Esophagus squamous epithelium (tissue), 5 donors: ENCODE measurements around the gene GATB. TPM values are rescaled to one million over a fixed set of nuclear protein-coding genes. Genes with fewer than 3 reads are reported as not detected.

Source experiments
- DNase-seq: peaks from one replicate; lab custom pipeline; 2025; lab: John Stamatoyannopoulos, UW
- H3K27ac ChIP-seq, 4 donors: fragments of 200-600 bp; sonication (generic); one replicate each; pipeline ENCODE4 v1.5.1; 2016 to 2019; ENCODE audit warnings: mild to moderate bottlenecking in 1 of 4
- H3K27me3 ChIP-seq, 4 donors: fragments of 200-600 bp; sonication (generic); 1 replicate in 3 of 4; 2 replicates in 1 of 4; pipeline versions ENCODE4 v1.5.1 to v1.6.0; 2017 to 2021; ENCODE audit warnings: antibody characterized with exemption in 1 of 4
- H3K36me3 ChIP-seq, 3 donors: fragments of 200-600 bp; sonication (generic); one replicate each; pipeline ENCODE4 v1.5.1; 2016 to 2019
- H3K4me1 ChIP-seq, 3 donors: fragments of 200-600 bp; sonication (generic); one replicate each; pipeline ENCODE4 v1.5.1; 2017 to 2019
- H3K4me3 ChIP-seq, 4 donors: fragments of 200-600 bp; sonication (generic); 1 replicate in 3 of 4; 2 replicates in 1 of 4; pipeline ENCODE4 v1.5.1; 2016 to 2019; ENCODE audit warnings: mild to moderate bottlenecking in 2 of 4, moderate library complexity in 1 of 4
- H3K9me3 ChIP-seq, 3 donors: fragments of 200-600 bp; sonication (generic); one replicate each; pipeline ENCODE4 v1.5.1; 2016 to 2019
- POLR2A ChIP-seq, 4 donors: fragments of 450-650 bp; IDR thresholded peaks; one replicate each; pipeline ENCODE4 v1.6.1; 2017; ENCODE audit warnings: antibody characterized with exemption in 4 of 4, mild to moderate bottlenecking in 4 of 4, moderate library complexity in 3 of 4
- WGBS, 2 donors: methylation state at CpG; one replicate each; pipeline ENCODE4 v1.1.5; 2018; 5-methylcytosine and 5-hydroxymethylcytosine counted together
- intact Hi-C: fragments of 100-400 bp; cut with DNase I; formaldehyde crosslinking; loops from one replicate; pipeline ENCODE4 v1.15.0; 2022
- total RNA-seq, 4 donors: library from RNA; depleted of rRNA; stranded (reverse); fragments of >200 nt; gene quantifications; one replicate each; pipeline ENCODE4 v1.1.0, GENCODE V29; 2016
- TF ChIP-seq, protein P1 (sequence below), 6 experiments: fragments of 450-650 bp in 4 of 6; fragments of 200-600 bp in 2 of 6; sonication (generic) in 2 of 6; IDR thresholded peaks; one replicate each; pipeline ENCODE4 v1.5.1; 2016 to 2019; ENCODE audit warnings: antibody characterized with exemption in 6 of 6, mild to moderate bottlenecking in 4 of 6, moderate library complexity in 4 of 6
- donor health status: DM: yes; HTN: yes; CAD: no.

The GATB gene
- total RNA-seq, 4 donors from 2014 or later = 13.4 to 29.8 (median 24.2) TPM

DNA sequence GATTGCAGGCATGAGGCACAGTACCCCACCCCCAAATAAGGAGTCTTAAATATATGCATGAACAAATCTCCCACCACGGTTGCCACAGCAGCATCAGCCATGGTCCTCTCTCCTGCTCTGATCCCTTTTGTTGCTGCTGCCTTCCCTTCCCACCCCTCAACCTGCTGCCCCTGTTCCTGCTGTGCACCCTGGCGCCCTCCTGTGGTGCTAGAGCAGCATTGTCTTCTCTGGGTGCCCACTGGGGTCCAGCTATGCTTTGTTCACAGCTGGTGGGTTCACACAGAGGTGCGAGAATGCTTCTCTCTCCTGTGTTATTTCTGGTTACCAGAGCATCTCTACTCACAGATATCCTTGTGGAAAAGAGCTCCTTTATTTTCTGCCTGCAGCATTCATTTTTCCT, 116.2 kb downstream of the GATB start:
- intact Hi-C loops = no loop called here
- no peak for DNase-seq

DNA sequence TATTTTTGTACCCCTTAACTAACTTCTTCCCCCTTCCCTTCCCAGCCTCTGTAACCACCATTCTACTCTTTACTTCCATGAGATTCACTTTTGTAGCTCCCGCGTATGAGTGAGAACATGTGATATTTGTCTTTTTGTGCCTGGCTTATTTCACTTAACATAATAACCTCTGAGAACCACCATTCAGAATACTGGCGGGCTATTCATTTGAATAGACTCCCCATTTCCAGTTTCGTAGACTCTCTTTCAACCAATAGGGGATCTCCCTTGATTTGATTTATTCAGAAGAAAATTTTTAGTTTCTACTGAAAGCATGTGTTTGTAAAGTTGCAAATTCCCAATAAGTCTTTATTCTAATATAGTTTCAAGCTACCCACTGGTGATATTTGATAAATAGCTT, 117.2 kb downstream of the GATB start:
- intact Hi-C loops = no loop called here
- peaks cover 0 to 31% (median 0%) of the 10 kb centered on the region in 3 donors for H3K36me3 ChIP-seq
- 83 to 91% methylated on average over 4 of the region's 4 CpGs for WGBS, 2 donors
- no peak overlapping the region for H3K27ac ChIP-seq
- no peak for DNase-seq
- TF ChIP-seq, protein P1, sequence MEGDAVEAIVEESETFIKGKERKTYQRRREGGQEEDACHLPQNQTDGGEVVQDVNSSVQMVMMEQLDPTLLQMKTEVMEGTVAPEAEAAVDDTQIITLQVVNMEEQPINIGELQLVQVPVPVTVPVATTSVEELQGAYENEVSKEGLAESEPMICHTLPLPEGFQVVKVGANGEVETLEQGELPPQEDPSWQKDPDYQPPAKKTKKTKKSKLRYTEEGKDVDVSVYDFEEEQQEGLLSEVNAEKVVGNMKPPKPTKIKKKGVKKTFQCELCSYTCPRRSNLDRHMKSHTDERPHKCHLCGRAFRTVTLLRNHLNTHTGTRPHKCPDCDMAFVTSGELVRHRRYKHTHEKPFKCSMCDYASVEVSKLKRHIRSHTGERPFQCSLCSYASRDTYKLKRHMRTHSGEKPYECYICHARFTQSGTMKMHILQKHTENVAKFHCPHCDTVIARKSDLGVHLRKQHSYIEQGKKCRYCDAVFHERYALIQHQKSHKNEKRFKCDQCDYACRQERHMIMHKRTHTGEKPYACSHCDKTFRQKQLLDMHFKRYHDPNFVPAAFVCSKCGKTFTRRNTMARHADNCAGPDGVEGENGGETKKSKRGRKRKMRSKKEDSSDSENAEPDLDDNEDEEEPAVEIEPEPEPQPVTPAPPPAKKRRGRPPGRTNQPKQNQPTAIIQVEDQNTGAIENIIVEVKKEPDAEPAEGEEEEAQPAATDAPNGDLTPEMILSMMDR (IDR thresholded peaks at IDR 0.05) = no peak
- no peak for TF ChIP-seq POLR2A (IDR thresholded peaks at IDR 0.05)
- H3K27me3 ChIP-seq = no peaks in the 10 kb centered on the region
- no peaks in the 10 kb centered on the region for H3K9me3 ChIP-seq
- H3K4me1 ChIP-seq = peaks cover 0 to 9% (median 0%) of the 10 kb centered on the region in 3 donors
- H3K4me3 ChIP-seq = no peak overlapping the region

More for the DNA sequence above, 116.2 kb downstream of the GATB start:
- no peak overlapping the region for H3K4me3 ChIP-seq
- WGBS, 2 donors = 44 to 48% methylated on average over 3 of the region's 3 CpGs
- H3K27ac ChIP-seq = no peak overlapping the region
- H3K9me3 ChIP-seq = no peaks in the 10 kb centered on the region
- H3K36me3 ChIP-seq = peaks cover 0 to 33% (median 0%) of the 10 kb centered on the region in 3 donors
- H3K27me3 ChIP-seq = no peaks in the 10 kb centered on the region
- no peak for TF ChIP-seq POLR2A (IDR thresholded peaks at IDR 0.05)
- TF ChIP-seq, protein P1 (IDR thresholded peaks at IDR 0.05) = peak in 1 of 6 experiments; percentile 35
- peaks cover 0 to 9% (median 0%) of the 10 kb centered on the region in 3 donors for H3K4me1 ChIP-seq

DNA sequence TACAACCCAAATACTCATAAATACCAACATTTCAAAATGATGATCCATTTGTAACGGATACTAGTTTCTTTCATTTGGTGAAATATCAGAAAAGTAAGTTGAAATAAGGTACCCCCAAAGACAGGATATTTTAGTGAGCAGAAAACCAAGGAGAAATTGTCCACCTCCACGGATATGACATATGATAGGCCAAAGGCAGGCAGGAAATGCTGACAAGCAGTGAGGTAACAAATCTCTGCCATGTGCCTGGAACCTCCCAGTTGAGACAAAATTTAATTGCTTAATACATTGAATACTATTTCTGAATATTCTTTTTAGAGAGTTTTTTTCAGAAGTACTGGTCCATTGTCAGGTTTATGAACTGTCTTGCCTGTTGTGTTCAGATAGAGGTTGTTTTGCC, 118.8 kb downstream of the GATB start:
- intact Hi-C loops = no loop called here
- WGBS, 2 donors = 72 to 80% methylated on average over 2 of the region's 2 CpGs
- no peak overlapping the region for H3K27ac ChIP-seq
- TF ChIP-seq, protein P1 (IDR thresholded peaks at IDR 0.05) = no peak
- H3K27me3 ChIP-seq = no peaks in the 10 kb centered on the region
- H3K36me3 ChIP-seq = peaks cover 0 to 17% (median 0%) of the 10 kb centered on the region in 3 donors
- H3K4me3 ChIP-seq = no peak overlapping the region
- H3K9me3 ChIP-seq = no peaks in the 10 kb centered on the region
- peaks cover 0 to 9% (median 0%) of the 10 kb centered on the region in 3 donors for H3K4me1 ChIP-seq
- no peak for DNase-seq

DNA sequence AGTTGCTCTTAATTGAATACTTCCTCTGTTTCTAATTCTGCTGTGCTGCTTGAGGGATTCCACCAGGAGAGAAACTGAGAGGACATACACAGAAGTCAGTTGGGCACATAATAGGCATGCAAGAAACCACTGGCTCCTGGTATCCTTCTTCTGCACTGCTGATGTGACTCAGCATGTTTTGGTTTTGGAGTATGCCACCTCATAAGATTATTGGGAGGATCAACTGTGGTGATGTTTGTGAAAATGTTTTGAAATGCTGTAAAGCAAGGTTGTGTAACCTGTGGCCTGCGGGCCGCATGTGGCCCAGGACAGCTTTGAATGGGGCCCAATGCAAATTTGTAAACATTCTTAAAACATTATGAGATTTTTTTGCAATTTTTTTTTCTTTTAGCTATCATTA, 119.6 kb downstream of the GATB start:
- intact Hi-C loops = no loop called here
- no peaks in the 10 kb centered on the region for H3K27me3 ChIP-seq
- no peaks in the 10 kb centered on the region for H3K9me3 ChIP-seq
- WGBS, 2 donors = 54 to 68% methylated on average over 2 of the region's 2 CpGs
- H3K4me1 ChIP-seq = peaks cover 0 to 9% (median 0%) of the 10 kb centered on the region in 3 donors
- H3K27ac ChIP-seq = peak overlapping the region in 1 of 4 donors; percentile 6
- DNase-seq = no peak
- H3K36me3 ChIP-seq = peaks cover 0 to 9% (median 0%) of the 10 kb centered on the region in 3 donors
- H3K4me3 ChIP-seq = no peak overlapping the region
- TF ChIP-seq, protein P1 (IDR thresholded peaks at IDR 0.05) = no peak
- no peak for TF ChIP-seq POLR2A (IDR thresholded peaks at IDR 0.05)

DNA sequence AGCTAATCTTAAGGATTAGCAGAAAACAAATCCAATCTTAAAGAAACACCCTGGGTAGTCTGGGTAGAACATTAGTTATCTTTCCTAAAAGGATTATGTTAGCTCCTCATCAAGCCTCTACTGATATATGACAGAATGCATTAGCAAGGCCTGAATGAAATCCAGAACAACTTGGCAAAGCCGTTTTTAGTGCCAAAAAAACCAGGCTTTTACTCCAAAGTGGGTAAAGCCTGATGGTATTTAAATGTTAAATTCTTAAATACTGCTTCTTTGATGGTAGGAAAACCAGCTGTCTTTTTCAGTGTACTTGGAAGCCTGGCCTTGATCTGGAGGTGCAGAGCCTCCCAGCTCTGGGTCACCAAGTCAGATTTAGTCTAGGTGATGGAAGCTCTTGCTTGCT, 120.4 kb downstream of the GATB start:
- Histone ChIP-seq H3K36me3 (peaks cover 0 to 8% (median 0%) of the 10 kb centered on the region in 3 donors), H3K27me3 (no peaks in the 10 kb centered on the region), H3K4me3 (no peak overlapping the region), H3K27ac (peak overlapping the region in 1 of 4 donors; percentile 6), H3K4me1 (peaks cover 0 to 9% (median 0%) of the 10 kb centered on the region in 3 donors), H3K9me3 (no peaks in the 10 kb centered on the region)
- no peak for TF ChIP-seq POLR2A (IDR thresholded peaks at IDR 0.05)
- TF ChIP-seq, protein P1 (IDR thresholded peaks at IDR 0.05) = no peak
- intact Hi-C loops = no loop called here
- no peak for DNase-seq
- WGBS, 2 donors = 32 to 39% methylated on average over 1 of the region's 1 CpG
